ENCODE measurements around the gene PLEKHA4. TPM values are rescaled to one million over a fixed set of nuclear protein-coding genes. Genes with fewer than 3 reads are reported as not detected.
"Not testable (repeated sequence)": the region's sequence is repeated elsewhere in the genome, so short reads cannot be mapped to it uniquely, and the experiment has no call there.

The PLEKHA4 gene
- total RNA-seq, 1 donor from 2014 or later: 29.5 TPM

- no peak for DNase-seq (ENCODE audit: low read depth)
Observed at GRCh38 chr19:48802623-48803022, 65.8 kb downstream of the PLEKHA4 start.

GRCh38 chr19:48799358-48800300, 68.8 kb downstream of the PLEKHA4 start:
- no peak for DNase-seq (ENCODE audit: low read depth)

- DNase-seq (ENCODE audit: low read depth): peak; percentile 37
Observed at GRCh38 chr19:48798937-48799336, 69.5 kb downstream of the PLEKHA4 start.

- no peak for DNase-seq (ENCODE audit: low read depth)
Observed at GRCh38 chr19:48797103-48797502, 71.3 kb downstream of the PLEKHA4 start.

GRCh38 chr19:48796298-48797083, 71.9 kb downstream of the PLEKHA4 start:
- no peak for DNase-seq (ENCODE audit: low read depth)

GRCh38 chr19:48795685-48796070, 72.7 kb downstream of the PLEKHA4 start:
- DNase-seq (ENCODE audit: low read depth): no peak

GRCh38 chr19:48795055-48795684, 73.2 kb downstream of the PLEKHA4 start:
- peak; percentile 95 for DNase-seq (ENCODE audit: low read depth)

GRCh38 chr19:48794291-48794690, 74.1 kb downstream of the PLEKHA4 start:
- DNase-seq (ENCODE audit: low read depth): no peak

- DNase-seq (ENCODE audit: low read depth): no peak
Observed at GRCh38 chr19:48793271-48793670, 75.1 kb downstream of the PLEKHA4 start.

- not testable (repeated sequence) for DNase-seq (ENCODE audit: low read depth)
Observed at GRCh38 chr19:48787331-48787730, 81.1 kb downstream of the PLEKHA4 start.

Other genes with a start within 250 kb of the PLEKHA4 start
- 1,744 and 2,296 TPM in 2 replicates for gene RPL18, start 249.4 kb downstream of the PLEKHA4 start, total RNA-seq
- gene SPHK2, start 249.1 kb downstream of the PLEKHA4 start, total RNA-seq: 11.0 and 16.5 TPM in 2 replicates
- 6.9 and 17.0 TPM in 2 replicates for gene DBP, start 231.2 kb downstream of the PLEKHA4 start, total RNA-seq
- gene CA11, start 222.4 kb downstream of the PLEKHA4 start, total RNA-seq: 1.5 and 2.0 TPM in 2 replicates
- 0.08 and 0.42 TPM in 2 replicates for gene NTN5, start 195.6 kb downstream of the PLEKHA4 start, total RNA-seq
- gene FUT2, start 172.6 kb downstream of the PLEKHA4 start, total RNA-seq: not detected in 2 replicates
- gene MAMSTR, start 148.9 kb downstream of the PLEKHA4 start, total RNA-seq: 8.7 and 16.2 TPM in 2 replicates
- gene RASIP1, start 128.0 kb downstream of the PLEKHA4 start, total RNA-seq: 0.05 TPM in 2 replicates
- 0.08 TPM in 1 of 2 replicates, not detected in the other for gene IZUMO1, start 121.7 kb downstream of the PLEKHA4 start, total RNA-seq
- 0.03 and 0.05 TPM in 2 replicates for gene FUT1, start 116.0 kb downstream of the PLEKHA4 start, total RNA-seq
- not detected in 2 replicates for gene FGF21, start 113.1 kb downstream of the PLEKHA4 start, total RNA-seq
- 29.7 and 34.1 TPM in 2 replicates for gene BCAT2, start 57.6 kb downstream of the PLEKHA4 start, total RNA-seq
- gene HSD17B14, start 32.1 kb downstream of the PLEKHA4 start, total RNA-seq: 0.59 TPM in 1 of 2 replicates, not detected in the other
- 62.2 and 81.7 TPM in 2 replicates for gene PPP1R15A, start 3.8 kb upstream of the PLEKHA4 start, total RNA-seq
- gene TULP2, start 30.1 kb upstream of the PLEKHA4 start, total RNA-seq: not detected in 2 replicates
- gene NUCB1, start 31.7 kb upstream of the PLEKHA4 start, total RNA-seq: 178 and 199 TPM in 2 replicates
- gene DHDH, start 65.1 kb upstream of the PLEKHA4 start, total RNA-seq: 0.32 TPM in 1 of 2 replicates, not detected in the other
- gene BAX, start 86.3 kb upstream of the PLEKHA4 start, total RNA-seq: 59.7 and 78.0 TPM in 2 replicates
- 1,692 and 1,792 TPM in 2 replicates for gene FTL, start 96.7 kb upstream of the PLEKHA4 start, total RNA-seq
- gene GYS1, start 124.7 kb upstream of the PLEKHA4 start, total RNA-seq: 358 and 408 TPM in 2 replicates
- gene RUVBL2, start 125.3 kb upstream of the PLEKHA4 start, total RNA-seq: 94.7 and 106 TPM in 2 replicates
- gene LHB, start 148.5 kb upstream of the PLEKHA4 start, total RNA-seq: not detected in 2 replicates
- not detected in 2 replicates for gene CGB3, start 155.7 kb upstream of the PLEKHA4 start, total RNA-seq
- not detected in 2 replicates for gene CGB2, start 163.3 kb upstream of the PLEKHA4 start, total RNA-seq
- not detected in 2 replicates for gene CGB1, start 168.3 kb upstream of the PLEKHA4 start, total RNA-seq
- gene CGB5, start 175.2 kb upstream of the PLEKHA4 start, total RNA-seq: not detected in 2 replicates
- not detected in 2 replicates for gene CGB8, start 180.5 kb upstream of the PLEKHA4 start, total RNA-seq
- gene CGB7, start 189.1 kb upstream of the PLEKHA4 start, total RNA-seq: 0.29 TPM in 1 of 2 replicates, not detected in the other
- not detected in 2 replicates for gene NTF4, start 196.2 kb upstream of the PLEKHA4 start, total RNA-seq
- 0.21 and 1.3 TPM in 2 replicates for gene KCNA7, start 204.1 kb upstream of the PLEKHA4 start, total RNA-seq
- 312 and 331 TPM in 2 replicates for gene SNRNP70, start 216.8 kb upstream of the PLEKHA4 start, total RNA-seq
- 22.1 and 44.2 TPM in 2 replicates for gene LIN7B, start 245.8 kb upstream of the PLEKHA4 start, total RNA-seq

Measured in myocyte (in vitro differentiated cells).